Kidney (tissue), 14 donors: ENCODE measurements around the gene TBC1D5. TPM values are rescaled to one million over a fixed set of nuclear protein-coding genes. Genes with fewer than 3 reads are reported as not detected.

Source experiments
- DNase-seq, 5 donors: peaks; one replicate each; pipeline ENCODE4 v3.0.0-alpha.2; 2013 to 2020
- FAIRE-seq: peaks from 2 replicates; lab custom pipeline; 2012; peaks lifted over from hg19 to GRCh38; lab: Jason Lieb, UNC
- H3K27ac ChIP-seq, 2 donors: one replicate each; pipeline ENCODE4 v1.7.0; 2013; ENCODE audit warnings: low read depth in 2 of 2, low read length in 2 of 2, inconsistent platforms in 1 of 2
- H3K27me3 ChIP-seq: one replicate; pipeline ENCODE4 v1.7.1; 2013; ENCODE audit warnings: low read length, inconsistent platforms; ENCODE audit not compliant: control insufficient read depth, insufficient read depth
- H3K36me3 ChIP-seq, 3 donors: one replicate each; pipeline versions ENCODE4 v1.7.0 to v1.7.1; 2013; ENCODE audit warnings: low read length in 3 of 3, control low read depth in 1 of 3, inconsistent platforms in 1 of 3; ENCODE audit not compliant: insufficient read depth in 3 of 3, control insufficient read depth in 2 of 3
- H3K4me1 ChIP-seq, 3 donors: one replicate each; pipeline versions ENCODE4 v1.7.0 to v1.7.1; 2013; ENCODE audit warnings: low read length in 3 of 3, inconsistent platforms in 1 of 3, low read depth in 1 of 3; ENCODE audit not compliant: control insufficient read depth in 2 of 3, insufficient read depth in 2 of 3
- H3K4me3 ChIP-seq, 3 donors: one replicate each; pipeline versions ENCODE4 v1.7.0 to v1.8.1; 2013; ENCODE audit warnings: low read length in 3 of 3, control low read depth in 1 of 3, inconsistent platforms in 1 of 3
- H3K9ac ChIP-seq, 3 donors: one replicate each; pipeline versions ENCODE4 v1.7.0 to v1.7.1; 2013; ENCODE audit warnings: low read length in 3 of 3, control low read depth in 1 of 3, inconsistent platforms in 1 of 3
- H3K9me3 ChIP-seq, 3 donors: one replicate each; pipeline versions ENCODE4 v1.7.0 to v1.7.1; 2013; ENCODE audit warnings: low read length in 3 of 3, control low read depth in 1 of 3, inconsistent platforms in 1 of 3; ENCODE audit not compliant: control insufficient read depth in 2 of 3, insufficient read depth in 1 of 3
- CTCF ChIP-seq: IDR thresholded peaks from 3 replicates; pipeline ENCODE4 v1.5.1; 2012; ENCODE audit warnings: mild to moderate bottlenecking, moderate library complexity, borderline replicate concordance; ENCODE audit not compliant: insufficient read depth; ENCODE audit errors: extremely low read depth
- intact Hi-C: fragments of 100-400 bp; cut with DNase I; formaldehyde crosslinking; loops from one replicate; pipeline ENCODE4 v1.11.1; 2022
- polyA plus RNA-seq: library from polyadenylated mRNA; stranded (reverse); fragments of 350-450 nt; fragmentation: Illumina TruSeq; extraction: RNeasy Lipid Tissue Mini Kit (QIAGEN cat#74804); gene quantifications from one replicate; pipeline ENCODE4 v1.2.3, GENCODE V29; 2014; ENCODE audit warnings: low read depth, low replicate concordance; ENCODE audit not compliant: insufficient read depth
- total RNA-seq: library from RNA; stranded (reverse); fragmentation: NEBNext Ultra II Directional; extraction: Animal tissue kit (Norgen Biotek cat#: 25700); gene quantifications from one replicate; pipeline ENCODE4 v1.2.1, GENCODE V29; 2021
- donor health status: control.
- donor health status: control.
- donor health status: control.
- donor health status: control.
- donor health status: control.
- donor health status: DM: yes; HTN: yes; CAD: no.
- donor health status: Normal renal cell carcinoma (clear cell type).

The TBC1D5 gene
- total and polyA plus RNA-seq, 2 donors from 2014 or later = 9.7 to 77.7 TPM

- H3K27ac ChIP-seq = no peak overlapping the region
- no peak for DNase-seq
Measured at GRCh38 chr3:17183951-17184550, 558.4 kb downstream of the TBC1D5 start.

GRCh38 chr3:17182166-17182565, 560.3 kb downstream of the TBC1D5 start:
- Histone ChIP-seq H3K4me3 (no peak overlapping the region), H3K27me3 (no peaks in the 10 kb centered on the region), H3K9me3 (no peaks in the 10 kb centered on the region), H3K4me1 (no peaks in the 10 kb centered on the region), H3K36me3 (peaks cover 0 to 2% (median 0%) of the 10 kb centered on the region in 3 donors), H3K9ac (no peak overlapping the region), H3K27ac (no peak overlapping the region)
- FAIRE-seq (no peak), DNase-seq (no peak)
- intact Hi-C loops = no loop called here
- TF ChIP-seq CTCF = no peak

More at GRCh38 chr3:17183951-17184550, 558.4 kb downstream of the TBC1D5 start:
- FAIRE-seq = no peak
- Histone ChIP-seq H3K9ac (no peak overlapping the region), H3K9me3 (no peaks in the 10 kb centered on the region), H3K4me3 (no peak overlapping the region), H3K36me3 (peaks cover 0 to 2% (median 0%) of the 10 kb centered on the region in 3 donors), H3K4me1 (no peaks in the 10 kb centered on the region), H3K27me3 (no peaks in the 10 kb centered on the region)
- intact Hi-C loops = no loop called here
- TF ChIP-seq CTCF = no peak

GRCh38 chr3:17181413-17181907, 561.0 kb downstream of the TBC1D5 start:
- no peak for FAIRE-seq

More at GRCh38 chr3:17181413-17181907, 561.0 kb downstream of the TBC1D5 start:
- H3K4me1 ChIP-seq = no peaks in the 10 kb centered on the region
- peaks cover 0 to 2% (median 0%) of the 10 kb centered on the region in 3 donors for H3K36me3 ChIP-seq
- H3K27me3 ChIP-seq = no peaks in the 10 kb centered on the region
- intact Hi-C loops = no loop called here
- no peak overlapping the region for H3K4me3 ChIP-seq
- no peak overlapping the region for H3K9ac ChIP-seq
- DNase-seq = no peak
- H3K27ac ChIP-seq = no peak overlapping the region
- no peak for TF ChIP-seq CTCF
- H3K9me3 ChIP-seq = no peaks in the 10 kb centered on the region
